DND-41 (cell line): ENCODE measurements around the gene TRIM29.

Experiments used
- CTCF ChIP-seq: IDR thresholded peaks from 2 replicates; pipeline ENCODE4 v1.5.1; 2012; ENCODE audit warnings: borderline replicate concordance, low read length, moderate library complexity, mild to moderate bottlenecking; ENCODE audit not compliant: poor library complexity, severe bottlenecking; ENCODE audit errors: extremely low read depth
- EZH2 ChIP-seq: IDR thresholded peaks from 3 replicates; pipeline ENCODE4 v1.6.1; 2012; ENCODE audit warnings: borderline replicate concordance, low read depth, mild to moderate bottlenecking, moderate library complexity, low read length, inconsistent platforms; ENCODE audit not compliant: severe bottlenecking

DNA sequence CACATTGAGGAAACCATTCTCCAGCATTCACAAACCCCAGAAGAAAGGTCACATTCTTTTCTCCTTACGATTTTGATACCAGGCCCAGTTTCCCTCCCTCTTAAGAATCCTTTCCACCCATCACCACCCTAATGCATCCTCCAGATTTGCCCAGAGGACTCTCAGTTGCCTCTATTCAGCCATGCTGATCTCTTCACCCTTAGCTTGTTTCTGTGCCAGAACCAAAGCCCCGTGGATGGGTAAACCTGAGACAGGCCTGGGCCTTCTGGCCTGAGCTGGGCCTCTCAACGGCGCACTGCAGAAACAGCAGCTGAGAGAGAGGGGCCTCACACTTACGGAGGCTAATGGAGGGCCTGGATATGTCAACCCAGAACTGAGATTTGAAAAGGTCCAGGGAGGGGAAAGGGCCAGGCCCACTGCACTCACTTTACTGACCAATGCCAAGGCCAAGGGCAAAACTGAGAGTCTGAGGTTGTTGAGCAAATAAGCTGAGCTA is 40.7 kb upstream of the TRIM29 start:
- TF ChIP-seq CTCF (no peak), EZH2 (no peak)
